ENCODE data around the gene BPIFB2. TPM values are rescaled to one million over a fixed set of nuclear protein-coding genes. Genes with fewer than 3 reads are reported as not detected.

The BPIFB2 gene
- total and polyA plus RNA-seq, 10 of the 15 experiments (the other 5 are each of a cell fraction or from before 2014, with no cell fraction given): not detected

- TF ChIP-seq USF2 (IDR thresholded peaks at IDR 0.05; ENCODE audit: borderline replicate concordance, low read depth, low read length): no peak
- no peak for TF ChIP-seq MTA3 (IDR thresholded peaks at IDR 0.05; ENCODE audit: borderline replicate concordance, low read length)
- TF ChIP-seq KAT2A (conservative IDR thresholded peaks at IDR 0.05; ENCODE audit: control insufficient read depth, low read depth, low read length): no peak
- no peak for TF ChIP-seq HSF1 (IDR thresholded peaks at IDR 0.05; ENCODE audit: low read depth, low read length)
- TF ChIP-seq RAD51 (IDR thresholded peaks at IDR 0.05): no peak
- no peak for TF ChIP-seq ZNF274 (IDR thresholded peaks at IDR 0.05; ENCODE audit: insufficient read depth, insufficient read length)
These were observed 7.6 kb downstream of the BPIFB2 start (continued) for GRCh38 chr20:33015114-33015484.

- Histone ChIP-seq H4K20me1 (ENCODE audit: control insufficient read depth, insufficient read depth) (no peaks in the 10 kb centered on the region), H3K27ac (ENCODE audit: control insufficient read depth, insufficient read depth) (no peak overlapping the region), H3K4me2 (ENCODE audit: control insufficient read depth, insufficient read depth) (no peak overlapping the region), H3K9me3 (replicated peaks; ENCODE audit: control insufficient read depth, insufficient read depth, low read length) (no peaks in the 10 kb centered on the region), H3K4me1 (ENCODE audit: control insufficient read depth, insufficient read depth, low read length) (no peaks in the 10 kb centered on the region), H3K79me2 (ENCODE audit: control insufficient read depth, insufficient read depth, low read length) (no peaks in the 10 kb centered on the region), H3K4me3 (no peak overlapping the region), H2AFZ (ENCODE audit: control insufficient read depth, low read depth, low read length) (no peak overlapping the region), H3K36me3 (ENCODE audit: control insufficient read depth in 2 of 2, insufficient read depth in 2 of 2, low read length in 1 of 2) (no peaks in the 10 kb centered on the region), H3K9ac (ENCODE audit: control insufficient read depth, insufficient read depth, low read length) (no peak overlapping the region), H3K27me3 (replicated peaks in 1 of 2; ENCODE audit: control insufficient read depth in 2 of 2, insufficient read depth in 2 of 2, low read length in 1 of 2) (peaks cover 0 to 1% of the 10 kb centered on the region in 2 experiments; a peak in 3 of 4 replicates)
- no peak for DNase-seq (ENCODE audit: low read depth, low spot score)
- RAD21 ChIA-PET (ENCODE audit: unreplicated experiment): no interaction called here
- intact Hi-C loops (cut with micrococcal nuclease; ENCODE audit: unreplicated experiment): no loop called here
- POLR2A ChIA-PET: no interaction called here
- no peak for FAIRE-seq
- no peak for ATAC-seq
- no TSS peak for BruUV-seq (replicated peaks)
- CTCF ChIA-PET: no interaction called here
- SMC1A ChIA-PET (ENCODE audit: uncharacterized antibody, unreplicated experiment): no interaction called here
- in situ Hi-C loops (cut with MboI): no loop called here
- WGBS (ENCODE audit: insufficient coverage, insufficient replicate concordance, low lambda C conversion rate, missing lambda C conversion rate): 13% methylated on average over 15 of the region's 15 CpGs
- no peak for TF ChIP-seq IRF5 (IDR thresholded peaks at IDR 0.05; ENCODE audit: borderline replicate concordance)
- TF ChIP-seq CTCF (IDR thresholded peaks at IDR 0.05 in 2 of 3, conservative IDR thresholded peaks at IDR 0.05 in 1 of 3; ENCODE audit: control insufficient read depth in 2 of 3, extremely low read depth in 1 of 3, insufficient read depth in 1 of 3, low read depth in 3 of 3, low read length in 3 of 3): no peak
- no peak for TF ChIP-seq IRF4 (IDR thresholded peaks at IDR 0.05; ENCODE audit: low read depth, low read length)
- TF ChIP-seq CREB1 (IDR thresholded peaks at IDR 0.05; ENCODE audit: low read depth): no peak
- no peak for TF ChIP-seq RB1 (IDR thresholded peaks at IDR 0.05; ENCODE audit: borderline replicate concordance)
- no peak for TF ChIP-seq ATF2 (IDR thresholded peaks at IDR 0.05; ENCODE audit: low read length)
- TF ChIP-seq PAX5 (IDR thresholded peaks at IDR 0.05; ENCODE audit: borderline replicate concordance, low read depth, low read length): no peak
These were observed 8.4 kb downstream of the BPIFB2 start for GRCh38 chr20:33015700-33016580.

All from GM12878 (cell line).